Esophagus muscularis mucosa (tissue), 3 donors: ENCODE measurements around the gene SHOC1.

Experiments used
- CTCF ChIP-seq, 3 experiments: fragments of 200-600 bp in 2 of 3; fragments of 450-650 bp in 1 of 3; sonication (generic) in 2 of 3; IDR thresholded peaks; one replicate each; pipeline ENCODE4 v1.5.1; 2017 to 2019; ENCODE audit warnings: antibody characterized with exemption in 3 of 3, mild to moderate bottlenecking in 2 of 3, moderate library complexity in 1 of 3
- POLR2A ChIP-seq: fragments of 450-650 bp; IDR thresholded peaks from one replicate; pipeline ENCODE4 v1.6.1; 2017; ENCODE audit warnings: antibody characterized with exemption, moderate library complexity, mild to moderate bottlenecking, low read depth

GRCh38 chr9:111839387-111839786 lies 44.6 kb upstream of the SHOC1 start:
- TF ChIP-seq CTCF (IDR thresholded peaks at IDR 0.05) (no peak), POLR2A (no peak)
